ENCODE measurements around the gene AGBL2.

DNA sequence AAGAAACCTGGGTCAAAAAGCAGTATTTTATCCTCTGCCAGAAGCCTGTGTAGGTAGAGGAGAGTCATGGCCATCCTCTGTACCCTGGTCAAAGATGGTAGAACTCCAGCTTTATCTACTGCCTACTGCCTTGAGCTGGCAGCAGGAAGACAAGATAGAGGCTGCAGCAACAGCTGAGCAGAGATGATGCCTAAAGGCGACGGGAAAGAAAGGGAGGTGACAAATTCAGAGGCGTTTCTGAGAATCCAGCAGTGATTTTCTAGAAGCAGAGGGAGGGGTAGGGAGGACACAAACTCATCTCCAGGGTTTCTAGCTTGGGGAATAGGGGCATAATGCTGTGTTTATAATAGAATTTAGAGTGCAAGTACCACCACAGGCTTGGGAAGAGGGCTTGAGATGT, 105.5 kb downstream of the AGBL2 start:
- no peak for TF ChIP-seq POLR2A (IDR thresholded peaks at IDR 0.05; ENCODE audit: borderline replicate concordance, extremely low read depth, insufficient read depth, insufficient read length)
- TF ChIP-seq POLR2AphosphoS5 (IDR thresholded peaks at IDR 0.05; ENCODE audit: low read depth, low read length), result no peak
